ENCODE measurements around the gene RNF34.

- no peak for TF ChIP-seq ESRRG (CRISPR knock-in tag; IDR thresholded peaks at IDR 0.05)
- TF ChIP-seq TOX (CRISPR knock-in tag; IDR thresholded peaks at IDR 0.05; ENCODE audit: borderline replicate concordance), result no peak
- no peak for TF ChIP-seq ZFP3 (CRISPR knock-in tag; IDR thresholded peaks at IDR 0.05)
- no peak for TF ChIP-seq OSR1 (CRISPR knock-in tag; IDR thresholded peaks at IDR 0.05)
- TF ChIP-seq CSDC2 (CRISPR knock-in tag; IDR thresholded peaks at IDR 0.05), result no peak
- no peak for TF ChIP-seq BACH2 (CRISPR knock-in tag; IDR thresholded peaks at IDR 0.05; ENCODE audit: borderline replicate concordance)
- TF ChIP-seq PATZ1 (CRISPR knock-in tag; IDR thresholded peaks at IDR 0.05; ENCODE audit: borderline replicate concordance), result no peak
- no peak for TF ChIP-seq ZC3H10 (CRISPR knock-in tag; IDR thresholded peaks at IDR 0.05)
- no peak for TF ChIP-seq ZNF70 (CRISPR knock-in tag; IDR thresholded peaks at IDR 0.05)
- no peak for TF ChIP-seq PPARA (CRISPR knock-in tag; IDR thresholded peaks at IDR 0.05; ENCODE audit: borderline replicate concordance)
- no peak for TF ChIP-seq ZFP30 (CRISPR knock-in tag; IDR thresholded peaks at IDR 0.05)
These were observed 36.8 kb downstream of the RNF34 start for GRCh38 chr12:121436706-121437105.

Measured in SK-N-SH treated with all-trans-retinoic acid at 6 μM for 48 hours (cell line).